Measurements from ENCODE around the gene CNNM3.

The CNNM3 gene

DNA sequence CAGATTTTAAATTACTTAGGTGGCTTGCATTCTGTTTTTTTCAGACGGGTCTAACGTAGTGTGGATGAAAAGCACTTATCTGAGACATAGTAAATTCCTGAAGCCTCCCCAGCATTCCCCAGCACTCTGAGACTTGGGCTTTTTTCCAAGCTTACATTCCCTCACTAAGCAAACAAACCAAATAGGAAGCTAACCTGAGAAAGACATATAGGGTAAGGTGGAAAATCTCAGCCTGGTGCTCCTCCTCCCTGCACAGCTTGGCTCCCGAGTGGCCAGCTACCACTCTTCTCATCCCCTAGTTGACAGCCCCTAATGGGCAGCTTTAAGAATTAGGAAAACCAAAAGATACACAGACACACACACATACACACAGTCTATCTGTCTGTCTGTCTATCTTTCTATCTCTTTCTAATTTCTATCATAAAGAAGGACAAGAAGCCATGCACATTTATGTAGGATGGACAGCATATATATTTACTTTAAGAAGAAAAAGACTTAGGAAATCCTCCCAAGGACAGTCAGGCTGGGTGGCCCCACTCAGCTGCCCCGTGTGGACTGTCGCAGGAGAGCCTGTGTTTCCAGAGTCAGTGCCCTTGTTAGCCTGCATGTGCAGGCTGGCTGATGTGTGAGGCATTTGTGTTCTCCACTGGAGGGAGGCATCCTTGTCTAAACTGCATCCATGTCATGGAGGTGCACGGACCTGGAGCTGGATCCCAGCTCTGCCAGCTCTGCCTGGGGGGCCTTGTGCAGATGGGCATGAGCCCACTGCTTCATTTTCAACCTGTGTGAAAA is 8.2 kb downstream of the CNNM3 start:
- TF ChIP-seq, protein P1, sequence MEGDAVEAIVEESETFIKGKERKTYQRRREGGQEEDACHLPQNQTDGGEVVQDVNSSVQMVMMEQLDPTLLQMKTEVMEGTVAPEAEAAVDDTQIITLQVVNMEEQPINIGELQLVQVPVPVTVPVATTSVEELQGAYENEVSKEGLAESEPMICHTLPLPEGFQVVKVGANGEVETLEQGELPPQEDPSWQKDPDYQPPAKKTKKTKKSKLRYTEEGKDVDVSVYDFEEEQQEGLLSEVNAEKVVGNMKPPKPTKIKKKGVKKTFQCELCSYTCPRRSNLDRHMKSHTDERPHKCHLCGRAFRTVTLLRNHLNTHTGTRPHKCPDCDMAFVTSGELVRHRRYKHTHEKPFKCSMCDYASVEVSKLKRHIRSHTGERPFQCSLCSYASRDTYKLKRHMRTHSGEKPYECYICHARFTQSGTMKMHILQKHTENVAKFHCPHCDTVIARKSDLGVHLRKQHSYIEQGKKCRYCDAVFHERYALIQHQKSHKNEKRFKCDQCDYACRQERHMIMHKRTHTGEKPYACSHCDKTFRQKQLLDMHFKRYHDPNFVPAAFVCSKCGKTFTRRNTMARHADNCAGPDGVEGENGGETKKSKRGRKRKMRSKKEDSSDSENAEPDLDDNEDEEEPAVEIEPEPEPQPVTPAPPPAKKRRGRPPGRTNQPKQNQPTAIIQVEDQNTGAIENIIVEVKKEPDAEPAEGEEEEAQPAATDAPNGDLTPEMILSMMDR (IDR thresholded peaks at IDR 0.05; ENCODE audit: borderline replicate concordance, control extremely low read depth, extremely low read depth, insufficient read depth, missing control alignments): no peak
- no peak for DNase-seq (ENCODE audit: low spot score)
- in situ Hi-C loops (cut with MboI; ENCODE audit: low sequenced_read_pairs, unreplicated experiment): no loop called here

- TF ChIP-seq, protein P1 (IDR thresholded peaks at IDR 0.05; ENCODE audit: borderline replicate concordance, control extremely low read depth, extremely low read depth, insufficient read depth, missing control alignments): no peak
- no peak for DNase-seq (ENCODE audit: low spot score)
- in situ Hi-C loops (cut with MboI; ENCODE audit: low sequenced_read_pairs, unreplicated experiment): no loop called here
Observed at GRCh38 chr2:96825057-96825456, 9.0 kb downstream of the CNNM3 start.

DNA sequence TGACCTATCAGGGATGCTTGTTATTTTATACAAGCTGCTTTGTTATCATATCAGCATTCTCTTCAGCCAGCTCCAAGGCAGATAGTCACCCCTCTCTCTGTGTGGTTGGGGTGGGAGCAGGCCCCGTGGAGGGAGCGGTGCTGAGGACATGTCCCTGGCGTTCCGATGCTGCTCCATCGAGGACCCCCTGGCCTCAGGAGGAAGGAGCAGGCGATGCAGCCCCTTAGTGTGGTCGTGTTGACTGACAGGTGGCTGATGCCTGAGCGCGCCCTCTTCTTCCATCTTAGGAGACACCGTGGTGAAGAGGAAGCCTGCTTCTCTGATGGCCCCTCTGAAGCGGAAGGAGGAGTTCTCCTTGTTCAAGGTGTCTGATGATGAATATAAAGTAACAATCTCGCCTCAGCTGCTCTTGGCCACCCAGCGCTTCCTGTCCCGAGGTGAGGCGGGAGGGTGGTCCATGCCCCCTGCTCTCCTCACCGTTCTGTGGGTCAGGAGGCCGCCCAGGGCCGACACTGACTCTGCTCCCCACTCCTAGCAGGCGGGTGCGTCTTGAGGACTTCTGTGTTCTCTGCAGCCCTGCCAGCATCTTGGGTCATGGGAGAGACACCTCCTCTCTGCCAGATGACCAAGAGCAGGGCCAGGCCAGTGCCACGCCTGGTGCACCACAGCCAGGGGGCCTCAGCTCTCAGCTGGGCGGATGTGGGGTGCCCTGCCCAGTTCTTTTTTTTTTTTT is 10.6 kb downstream of the CNNM3 start:
- TF ChIP-seq, protein P1 (IDR thresholded peaks at IDR 0.05; ENCODE audit: borderline replicate concordance, control extremely low read depth, extremely low read depth, insufficient read depth, missing control alignments): no peak
- DNase-seq (ENCODE audit: low spot score): no peak
- in situ Hi-C loops (cut with MboI; ENCODE audit: low sequenced_read_pairs, unreplicated experiment): no loop called here

DNA sequence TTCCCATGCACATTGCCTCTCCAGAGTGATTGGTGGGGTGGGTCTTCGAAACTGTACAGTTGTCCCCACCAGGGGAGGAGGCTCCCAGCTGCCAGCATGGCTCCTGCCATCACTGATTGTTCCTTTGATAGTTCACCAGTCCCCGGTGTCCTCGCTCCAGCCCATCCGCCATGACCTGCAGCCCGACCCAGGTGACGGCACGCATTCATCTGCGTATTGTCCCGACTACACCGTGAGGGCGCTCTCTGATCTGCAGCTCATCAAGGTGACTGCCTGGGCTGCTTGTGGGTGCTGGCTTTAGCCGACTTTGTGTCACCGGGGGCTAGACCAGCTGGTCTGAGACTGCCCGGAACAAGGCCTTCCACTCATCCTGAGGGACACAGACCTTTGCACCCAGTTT is 12.4 kb downstream of the CNNM3 start:
- in situ Hi-C loops (cut with MboI; ENCODE audit: low sequenced_read_pairs, unreplicated experiment): no loop called here
- DNase-seq (ENCODE audit: low spot score): no peak
- TF ChIP-seq, protein P1 (IDR thresholded peaks at IDR 0.05; ENCODE audit: borderline replicate concordance, control extremely low read depth, extremely low read depth, insufficient read depth, missing control alignments): no peak

DNA sequence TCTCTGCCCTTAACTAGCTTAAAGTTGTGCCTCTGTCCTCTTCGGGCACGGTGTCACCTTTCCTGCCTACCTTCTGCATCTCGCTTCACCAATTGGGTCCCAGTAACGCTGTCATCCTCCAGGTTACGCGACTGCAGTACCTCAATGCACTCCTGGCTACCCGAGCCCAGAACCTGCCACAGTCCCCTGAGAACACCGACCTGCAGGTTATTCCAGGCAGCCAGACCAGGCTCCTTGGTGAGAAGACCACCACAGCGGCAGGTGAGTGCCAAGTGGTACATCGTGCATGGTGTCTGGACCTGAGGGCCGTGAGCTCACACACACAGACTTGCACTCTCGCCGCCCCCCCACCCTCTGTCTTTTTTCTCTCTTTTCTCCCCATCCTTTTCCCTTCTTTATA is 12.8 kb downstream of the CNNM3 start:
- TF ChIP-seq, protein P1 (IDR thresholded peaks at IDR 0.05; ENCODE audit: borderline replicate concordance, control extremely low read depth, extremely low read depth, insufficient read depth, missing control alignments): no peak
- in situ Hi-C loops (cut with MboI; ENCODE audit: low sequenced_read_pairs, unreplicated experiment): no loop called here
- no peak for DNase-seq (ENCODE audit: low spot score)

DNA sequence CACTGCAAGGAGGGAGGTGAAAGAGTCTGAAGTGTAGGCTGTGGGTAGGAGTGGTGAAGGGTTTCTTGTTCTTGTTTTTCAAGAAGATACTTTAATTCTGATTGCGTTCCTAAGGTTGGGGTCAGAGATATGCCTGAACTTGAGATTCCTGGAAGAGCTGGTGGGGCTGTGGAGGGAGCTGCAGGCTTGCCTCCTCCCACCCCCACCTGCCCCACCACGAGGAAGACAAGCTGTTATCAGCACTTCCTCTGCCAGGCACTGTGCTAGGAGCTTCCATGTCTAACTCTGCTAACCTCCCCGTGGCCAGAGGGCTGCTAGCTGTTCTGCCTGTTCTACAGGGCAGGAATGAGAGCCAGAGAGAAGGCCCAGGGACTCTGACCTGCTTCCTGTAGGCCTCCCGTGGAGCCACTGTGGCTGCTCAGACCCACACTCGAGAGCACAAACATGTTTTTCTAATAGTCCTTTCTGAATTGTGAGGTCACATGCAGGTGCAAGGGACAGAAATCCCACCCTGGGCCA is 14.0 kb downstream of the CNNM3 start:
- TF ChIP-seq, protein P1 (IDR thresholded peaks at IDR 0.05; ENCODE audit: borderline replicate concordance, control extremely low read depth, extremely low read depth, insufficient read depth, missing control alignments): no peak
- in situ Hi-C loops (cut with MboI; ENCODE audit: low sequenced_read_pairs, unreplicated experiment): no loop called here
- DNase-seq (ENCODE audit: low spot score): no peak
